H1 (cell line): ENCODE data around the gene ZBTB40.

Experiments used
- TF ChIP-seq, protein P1 (sequence below), 3 experiments: IDR thresholded peaks; 1 replicate in 2 of 3; 2 replicates in 1 of 3; pipeline versions ENCODE4 v1.5.1 to v1.6.1; 2011; ENCODE audit warnings: low read length in 3 of 3, mild to moderate bottlenecking in 3 of 3, inconsistent platforms in 2 of 3, low read depth in 1 of 3, moderate library complexity in 1 of 3; ENCODE audit not compliant: insufficient read depth in 1 of 3; ENCODE audit errors: control extremely low read depth in 1 of 3
- TF ChIP-seq, protein P2 (sequence below): IDR thresholded peaks from 2 replicates; pipeline ENCODE4 v1.6.1; 2011; ENCODE audit warnings: low read depth, mild to moderate bottlenecking, low read length; ENCODE audit not compliant: insufficient read depth

DNA sequence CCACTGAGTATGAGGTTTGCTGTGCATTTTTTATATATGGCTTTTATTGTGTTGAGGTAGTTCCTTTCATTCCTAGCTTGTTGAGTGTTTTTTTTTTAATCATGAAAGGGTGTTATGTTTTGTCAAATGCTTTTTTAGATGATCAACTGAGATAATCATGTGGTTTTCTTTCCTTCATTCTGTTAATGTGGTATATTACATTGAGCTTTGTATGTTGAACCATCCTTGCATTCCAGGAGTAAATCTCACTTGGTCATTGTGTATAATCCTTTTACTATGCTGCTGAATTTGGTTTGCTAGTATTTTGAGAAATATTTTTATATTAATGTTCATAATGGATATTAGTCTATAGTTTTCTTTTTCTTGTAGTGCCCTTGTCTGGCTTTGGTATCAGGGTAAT is 11.1 kb upstream of the ZBTB40 start:
- TF ChIP-seq, protein P1, sequence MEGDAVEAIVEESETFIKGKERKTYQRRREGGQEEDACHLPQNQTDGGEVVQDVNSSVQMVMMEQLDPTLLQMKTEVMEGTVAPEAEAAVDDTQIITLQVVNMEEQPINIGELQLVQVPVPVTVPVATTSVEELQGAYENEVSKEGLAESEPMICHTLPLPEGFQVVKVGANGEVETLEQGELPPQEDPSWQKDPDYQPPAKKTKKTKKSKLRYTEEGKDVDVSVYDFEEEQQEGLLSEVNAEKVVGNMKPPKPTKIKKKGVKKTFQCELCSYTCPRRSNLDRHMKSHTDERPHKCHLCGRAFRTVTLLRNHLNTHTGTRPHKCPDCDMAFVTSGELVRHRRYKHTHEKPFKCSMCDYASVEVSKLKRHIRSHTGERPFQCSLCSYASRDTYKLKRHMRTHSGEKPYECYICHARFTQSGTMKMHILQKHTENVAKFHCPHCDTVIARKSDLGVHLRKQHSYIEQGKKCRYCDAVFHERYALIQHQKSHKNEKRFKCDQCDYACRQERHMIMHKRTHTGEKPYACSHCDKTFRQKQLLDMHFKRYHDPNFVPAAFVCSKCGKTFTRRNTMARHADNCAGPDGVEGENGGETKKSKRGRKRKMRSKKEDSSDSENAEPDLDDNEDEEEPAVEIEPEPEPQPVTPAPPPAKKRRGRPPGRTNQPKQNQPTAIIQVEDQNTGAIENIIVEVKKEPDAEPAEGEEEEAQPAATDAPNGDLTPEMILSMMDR (IDR thresholded peaks at IDR 0.05; ENCODE audit: control extremely low read depth in 1 of 3, insufficient read depth in 1 of 3, low read depth in 1 of 3, low read length in 3 of 3): no peak
- TF ChIP-seq, protein P2, sequence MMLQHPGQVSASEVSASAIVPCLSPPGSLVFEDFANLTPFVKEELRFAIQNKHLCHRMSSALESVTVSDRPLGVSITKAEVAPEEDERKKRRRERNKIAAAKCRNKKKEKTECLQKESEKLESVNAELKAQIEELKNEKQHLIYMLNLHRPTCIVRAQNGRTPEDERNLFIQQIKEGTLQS: no peak
